Activated gamma-delta T cell (primary cell): ENCODE measurements around the gene KIAA1614.

Source experiments
- DNase-seq: peaks from one replicate; lab custom pipeline; 2025; lab: John Stamatoyannopoulos, UW

KIAA1614 gene

DNA sequence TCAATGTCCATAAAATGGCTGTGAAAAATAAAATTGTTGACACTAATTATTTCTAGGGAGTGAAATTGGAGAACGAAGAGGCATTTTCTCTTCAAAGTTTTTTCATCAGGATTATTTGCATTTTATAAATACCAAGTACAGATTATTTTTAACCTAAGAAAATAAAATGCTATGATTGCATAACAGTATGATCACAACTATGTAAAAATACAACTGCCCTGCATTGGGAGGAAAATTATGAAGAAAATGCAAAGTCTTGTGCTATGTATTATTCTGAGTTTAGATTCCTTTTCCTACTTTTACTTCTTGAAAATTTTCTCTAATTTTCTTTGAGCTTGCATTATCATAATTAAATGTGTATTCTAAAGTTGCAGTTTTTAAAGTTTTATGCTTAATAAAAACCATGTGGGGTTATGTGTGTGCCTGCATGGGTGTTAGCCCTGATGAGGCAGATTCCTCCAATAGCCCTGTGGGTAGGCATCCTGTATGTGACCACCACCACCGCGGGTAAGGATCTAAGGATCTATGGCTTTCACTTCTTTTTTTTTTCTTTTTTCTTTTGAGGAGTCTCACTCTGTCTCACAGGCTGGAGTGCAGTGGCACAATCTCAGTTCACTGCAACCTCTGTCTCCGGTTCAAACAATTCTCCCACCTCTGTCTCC, 85.3 kb downstream of the KIAA1614 start:
- no peak for DNase-seq
